Endothelial cell of umbilical vein (primary cell): Measurements from ENCODE around the gene ZNF428.

ENCODE experiments used
- CTCF ChIP-seq, 2 donors: IDR thresholded peaks; 1 replicate in 1 of 2; 2 replicates in 1 of 2; pipeline ENCODE4 v1.5.1; 2011; ENCODE audit warnings: low read length in 2 of 2, mild to moderate bottlenecking in 2 of 2, moderate library complexity in 2 of 2, control low read depth in 1 of 2, inconsistent platforms in 1 of 2, low read depth in 1 of 2; ENCODE audit not compliant: insufficient read depth in 1 of 2; ENCODE audit errors: extremely low read depth in 1 of 2
- EZH2 ChIP-seq: IDR thresholded peaks from 2 replicates; pipeline ENCODE4 v1.6.1; 2012; ENCODE audit warnings: borderline replicate concordance, low read depth, mild to moderate bottlenecking, moderate library complexity, low read length, inconsistent platforms; ENCODE audit not compliant: severe bottlenecking
- FOS ChIP-seq: IDR thresholded peaks from 2 replicates; pipeline ENCODE4 v1.6.1; 2011; ENCODE audit warnings: mild to moderate bottlenecking, low read length, moderate library complexity, borderline replicate concordance; ENCODE audit not compliant: insufficient read depth
- MAX ChIP-seq: IDR thresholded peaks from 2 replicates; pipeline ENCODE4 v1.6.1; 2011; ENCODE audit not compliant: insufficient read depth, insufficient read length
- MYC ChIP-seq: IDR thresholded peaks from one replicate; pipeline ENCODE4 v1.6.1; 2011; ENCODE audit warnings: mild to moderate bottlenecking, low read depth, low read length
- POLR2A ChIP-seq: IDR thresholded peaks from 2 replicates; pipeline ENCODE4 v1.6.1; 2012; ENCODE audit warnings: low read depth, mild to moderate bottlenecking, control low read depth, low read length
- POLR2AphosphoS5 ChIP-seq: IDR thresholded peaks from 2 replicates; pipeline ENCODE4 v1.6.1; 2012; ENCODE audit warnings: low read depth, mild to moderate bottlenecking, control low read depth, low read length, moderate library complexity; ENCODE audit not compliant: insufficient read depth

GRCh38 chr19:43625918-43626579 lies 6.6 kb upstream of the ZNF428 start:
- TF ChIP-seq CTCF (IDR thresholded peaks at IDR 0.05; ENCODE audit: extremely low read depth in 1 of 2, insufficient read depth in 1 of 2, low read depth in 1 of 2, low read length in 2 of 2) (no peak), POLR2A (no peak), MYC (no peak), MAX (no peak), POLR2AphosphoS5 (no peak), EZH2 (no peak), FOS (no peak)
